HepG2 (cell line): ENCODE data around the gene CMTM5. TPM values are rescaled to one million over a fixed set of nuclear protein-coding genes. Genes with fewer than 3 reads are reported as not detected.

ENCODE experiments used
- ARNT2 ChIP-seq: sonication (generic); formaldehyde crosslinking; IDR thresholded peaks from 2 replicates; pipeline ENCODE4 v1.8.0; 2022; ENCODE audit warnings: mild to moderate bottlenecking, low read depth, missing genetic modification reagents, moderate library complexity
- DZIP1 ChIP-seq: sonication (generic); formaldehyde crosslinking; IDR thresholded peaks from 2 replicates; pipeline ENCODE4 v1.5.0; 2020; ENCODE audit warnings: mild to moderate bottlenecking, missing genetic modification reagents
- HIVEP1 ChIP-seq: sonication (generic); formaldehyde crosslinking; IDR thresholded peaks from 2 replicates; pipeline ENCODE4 v1.4.0; 2020; ENCODE audit warnings: mild to moderate bottlenecking, missing genetic modification reagents
- KDM5B ChIP-seq: sonication (generic); formaldehyde crosslinking; IDR thresholded peaks from 2 replicates; pipeline ENCODE4 v1.4.0; 2020; ENCODE audit warnings: missing genetic modification reagents, mild to moderate bottlenecking, borderline replicate concordance
- NRL ChIP-seq: sonication (generic); formaldehyde crosslinking; IDR thresholded peaks from 2 replicates; pipeline ENCODE4 v1.5.0; 2020; ENCODE audit warnings: missing genetic modification reagents, mild to moderate bottlenecking, moderate library complexity, borderline replicate concordance
- PHB2 ChIP-seq: fragments of 450-650 bp; IDR thresholded peaks from 2 replicates; pipeline ENCODE4 v1.6.1; 2018; ENCODE audit not compliant: partially characterized antibody
- RAD51 ChIP-seq: fragments of 450-650 bp; IDR thresholded peaks from 2 replicates; pipeline ENCODE4 v1.6.1; 2016; ENCODE audit warnings: borderline replicate concordance
- ZNF225 ChIP-seq: sonication (generic); formaldehyde crosslinking; IDR thresholded peaks from 2 replicates; pipeline ENCODE4 v1.4.0; 2020; ENCODE audit warnings: mild to moderate bottlenecking, missing genetic modification reagents
- ZNF234 ChIP-seq: sonication (generic); formaldehyde crosslinking; conservative IDR thresholded peaks from 2 replicates; pipeline ENCODE4 v1.5.1; 2020; ENCODE audit warnings: mild to moderate bottlenecking, missing genetic modification reagents
- ZNF609 ChIP-seq: sonication (generic); formaldehyde crosslinking; IDR thresholded peaks from 2 replicates; pipeline ENCODE4 v1.4.0; 2020; ENCODE audit warnings: mild to moderate bottlenecking, missing genetic modification reagents, borderline replicate concordance
- ZNF660 ChIP-seq: sonication (generic); formaldehyde crosslinking; IDR thresholded peaks from 2 replicates; pipeline ENCODE4 v1.5.1; 2020; ENCODE audit warnings: mild to moderate bottlenecking, low read depth, missing genetic modification reagents, borderline replicate concordance
- ZNF703 ChIP-seq: sonication (generic); formaldehyde crosslinking; IDR thresholded peaks from 2 replicates; pipeline ENCODE4 v1.5.1; 2020; ENCODE audit warnings: missing genetic modification reagents, mild to moderate bottlenecking, moderate library complexity, borderline replicate concordance
- ZNF713 ChIP-seq: sonication (generic); formaldehyde crosslinking; IDR thresholded peaks from 2 replicates; pipeline ENCODE4 v1.4.0; 2020; ENCODE audit warnings: mild to moderate bottlenecking, missing genetic modification reagents
- polyA plus RNA-seq, 8 experiments: library from polyadenylated mRNA; depleted of rRNA in 3 of 8; stranded (reverse) in 7 of 8; unstranded in 1 of 8; fragments of >200 nt; fragmentation: Illumina TruSeq in 4 of 8; extraction: Trizol in 4 of 8; gene quantifications; 2 replicates each; pipeline versions ENCODE4 v1.2.1 to v1.2.3, GENCODE V29; 2011 to 2016; ENCODE audit warnings: low read depth in 4 of 8, missing spikeins in 1 of 8, mixed read lengths in 1 of 8; ENCODE audit not compliant: insufficient read depth in 1 of 8
- total RNA-seq, 5 experiments: library from RNA; depleted of rRNA; stranded (reverse); fragments of >200 nt; fragmentation: Illumina TruSeq; extraction: Trizol; gene quantifications; 2 replicates each; pipeline ENCODE4 v1.2.3, GENCODE V29; 2016; ENCODE audit warnings: low read depth in 1 of 5
- TF ChIP-seq, protein P1 (sequence below): IDR thresholded peaks from 2 replicates; pipeline ENCODE4 v1.6.1; 2016; ENCODE audit warnings: missing genetic modification reagents, missing compliant biosample characterization
- TF ChIP-seq, protein P2 (sequence below): sonication (generic); formaldehyde crosslinking; IDR thresholded peaks from 2 replicates; pipeline ENCODE4 v1.5.1; 2020; ENCODE audit warnings: missing genetic modification reagents, mild to moderate bottlenecking, borderline replicate concordance
- TF ChIP-seq, protein P3 (sequence below): sonication (generic); formaldehyde crosslinking; IDR thresholded peaks from 2 replicates; pipeline ENCODE4 v1.4.0; 2020; ENCODE audit warnings: missing genetic modification reagents, borderline replicate concordance

Gene CMTM5
- total and polyA plus RNA-seq, 2 of the 13 experiments (the other 11 are each of a cell fraction or from before 2014, with no cell fraction given) = not detected

- TF ChIP-seq ZNF225 (CRISPR knock-in tag) (0 out of 2 replicates have a peak, but pooled peaks have one; percentile 7), ARNT2 (CRISPR knock-in tag) (peak; percentile 11; the same call in 1 of the 2 replicates), ZNF609 (peak; percentile 3; the same call in 1 of the 2 replicates), DZIP1 (CRISPR knock-in tag) (peak; percentile 52; the same call in 1 of the 2 replicates), PHB2 (no peak), HIVEP1 (CRISPR knock-in tag) (no peak), KDM5B (CRISPR knock-in tag) (peak; percentile 41; the same call in 1 of the 2 replicates), ZNF660 (CRISPR knock-in tag) (no peak), RAD51 (no peak), ZNF713 (CRISPR knock-in tag) (no peak), ZNF234 (CRISPR knock-in tag) (no peak), NRL (CRISPR knock-in tag) (0 out of 2 replicates have a peak, but pooled peaks have one; percentile 22), ZNF703 (CRISPR knock-in tag) (no peak)
- TF ChIP-seq, protein P1, sequence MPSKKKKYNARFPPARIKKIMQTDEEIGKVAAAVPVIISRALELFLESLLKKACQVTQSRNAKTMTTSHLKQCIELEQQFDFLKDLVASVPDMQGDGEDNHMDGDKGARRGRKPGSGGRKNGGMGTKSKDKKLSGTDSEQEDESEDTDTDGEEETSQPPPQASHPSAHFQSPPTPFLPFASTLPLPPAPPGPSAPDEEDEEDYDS (CRISPR knock-in tag) = no peak
- TF ChIP-seq, protein P2, sequence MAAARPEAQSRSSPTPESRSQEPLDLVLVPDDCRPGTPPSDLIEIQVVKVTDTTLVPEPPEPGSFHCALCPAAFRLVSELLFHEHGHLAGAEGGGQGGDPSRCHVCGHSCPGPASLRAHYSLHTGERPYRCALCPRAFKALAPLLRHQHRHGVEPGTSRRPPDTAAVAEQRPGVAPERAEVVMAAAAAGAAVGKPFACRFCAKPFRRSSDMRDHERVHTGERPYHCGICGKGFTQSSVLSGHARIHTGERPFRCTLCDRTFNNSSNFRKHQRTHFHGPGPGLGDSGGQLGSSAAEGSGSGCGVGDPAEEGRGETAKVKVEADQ = no peak
- TF ChIP-seq, protein P3, sequence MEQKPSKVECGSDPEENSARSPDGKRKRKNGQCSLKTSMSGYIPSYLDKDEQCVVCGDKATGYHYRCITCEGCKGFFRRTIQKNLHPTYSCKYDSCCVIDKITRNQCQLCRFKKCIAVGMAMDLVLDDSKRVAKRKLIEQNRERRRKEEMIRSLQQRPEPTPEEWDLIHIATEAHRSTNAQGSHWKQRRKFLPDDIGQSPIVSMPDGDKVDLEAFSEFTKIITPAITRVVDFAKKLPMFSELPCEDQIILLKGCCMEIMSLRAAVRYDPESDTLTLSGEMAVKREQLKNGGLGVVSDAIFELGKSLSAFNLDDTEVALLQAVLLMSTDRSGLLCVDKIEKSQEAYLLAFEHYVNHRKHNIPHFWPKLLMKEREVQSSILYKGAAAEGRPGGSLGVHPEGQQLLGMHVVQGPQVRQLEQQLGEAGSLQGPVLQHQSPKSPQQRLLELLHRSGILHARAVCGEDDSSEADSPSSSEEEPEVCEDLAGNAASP (CRISPR knock-in tag) = no peak
Observed at GRCh38 chr14:23380197-23380914, 3.5 kb downstream of the CMTM5 start (continued).
